ENCODE measurements around the gene KLHL21.

Gene KLHL21

DNA sequence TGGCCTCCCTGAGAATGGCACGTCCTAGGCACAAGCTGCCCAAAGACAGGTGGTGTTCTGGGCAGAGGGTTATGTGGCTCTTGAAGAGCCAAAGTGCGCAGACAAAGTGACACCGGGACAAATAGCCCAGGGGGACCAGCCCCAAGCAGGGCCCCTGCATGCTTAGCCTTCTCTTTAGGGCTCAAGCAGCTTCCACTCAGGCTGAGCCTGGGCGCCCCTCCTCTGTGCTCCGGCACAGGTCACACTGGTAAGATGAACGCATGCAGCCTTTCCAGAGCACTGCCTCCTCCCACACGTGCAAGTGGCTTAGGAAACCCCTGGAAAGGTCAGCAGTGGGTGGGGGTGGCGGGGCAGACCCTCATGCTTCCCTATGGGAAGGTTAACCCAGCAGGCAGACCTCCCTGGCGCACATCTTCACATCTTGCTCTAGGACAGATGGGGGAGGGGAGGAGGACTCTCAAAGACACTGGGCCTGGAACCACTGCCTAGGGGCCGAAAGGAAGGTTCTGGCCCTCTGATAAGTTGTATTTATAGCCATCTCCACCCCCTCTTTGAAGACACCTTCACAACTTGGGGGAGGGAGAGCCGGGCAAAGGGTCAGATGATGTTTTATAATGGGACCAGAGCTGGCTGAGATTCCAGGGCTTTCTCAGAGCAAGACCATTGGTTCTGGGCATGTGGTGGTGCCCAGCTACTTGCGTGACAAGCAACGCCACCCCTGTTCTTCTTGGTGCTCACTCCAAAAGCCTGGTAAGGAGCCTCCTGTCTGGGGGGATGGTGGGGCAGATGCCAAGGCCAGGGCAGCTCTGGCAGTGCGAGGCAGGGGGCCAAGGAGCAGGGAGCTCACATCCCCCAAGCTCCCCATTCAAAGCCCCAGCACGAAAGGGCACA is 5.5 kb downstream of the KLHL21 start:
- Histone ChIP-seq H3K9me3 (ENCODE audit: control insufficient read depth, insufficient read depth, low read depth, low read length) (no peaks in the 10 kb centered on the region), H3K4me3 (ENCODE audit: low read depth, low read length) (no peak overlapping the region), H3K4me1 (ENCODE audit: control insufficient read depth, insufficient read depth, low read length) (peaks cover 7% of the 10 kb centered on the region; the same call in 1 of the 2 replicates), H3K27ac (ENCODE audit: low read depth, low read length) (no peak overlapping the region), H3K27me3 (ENCODE audit: control insufficient read depth, insufficient read depth, low read length) (no peaks in the 10 kb centered on the region), H3K36me3 (ENCODE audit: control insufficient read depth, insufficient read depth, low read length) (peaks cover 70% of the 10 kb centered on the region), H3K9ac (ENCODE audit: low read length) (no peak overlapping the region)

DNA sequence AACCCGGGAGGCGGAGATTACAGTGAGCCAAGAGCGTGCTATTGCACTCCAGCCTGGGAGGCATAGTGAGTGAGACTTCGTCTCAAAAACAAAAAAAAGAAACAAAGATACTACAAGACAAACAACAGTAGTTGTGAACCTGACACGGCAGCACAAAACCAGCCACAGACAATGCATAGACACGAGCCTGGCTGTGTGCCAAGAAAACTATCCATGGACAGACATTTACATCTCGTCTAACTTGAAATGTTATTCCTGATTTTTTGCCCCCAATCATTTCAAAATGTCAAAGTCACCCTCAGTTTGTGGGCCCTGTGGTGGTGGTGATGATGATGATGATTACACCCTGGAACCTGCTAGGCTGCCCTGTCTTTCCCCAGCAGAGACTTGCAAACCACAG is 6.3 kb downstream of the KLHL21 start:
- Histone ChIP-seq H3K9me3 (ENCODE audit: control insufficient read depth, insufficient read depth, low read depth, low read length) (no peaks in the 10 kb centered on the region), H3K36me3 (ENCODE audit: control insufficient read depth, insufficient read depth, low read length) (peaks cover 78% of the 10 kb centered on the region), H3K9ac (ENCODE audit: low read length) (no peak overlapping the region), H3K27me3 (ENCODE audit: control insufficient read depth, insufficient read depth, low read length) (no peaks in the 10 kb centered on the region), H3K27ac (ENCODE audit: low read depth, low read length) (no peak overlapping the region), H3K4me1 (ENCODE audit: control insufficient read depth, insufficient read depth, low read length) (peaks cover 7% of the 10 kb centered on the region; the same call in 1 of the 2 replicates), H3K4me3 (ENCODE audit: low read depth, low read length) (no peak overlapping the region)

DNA sequence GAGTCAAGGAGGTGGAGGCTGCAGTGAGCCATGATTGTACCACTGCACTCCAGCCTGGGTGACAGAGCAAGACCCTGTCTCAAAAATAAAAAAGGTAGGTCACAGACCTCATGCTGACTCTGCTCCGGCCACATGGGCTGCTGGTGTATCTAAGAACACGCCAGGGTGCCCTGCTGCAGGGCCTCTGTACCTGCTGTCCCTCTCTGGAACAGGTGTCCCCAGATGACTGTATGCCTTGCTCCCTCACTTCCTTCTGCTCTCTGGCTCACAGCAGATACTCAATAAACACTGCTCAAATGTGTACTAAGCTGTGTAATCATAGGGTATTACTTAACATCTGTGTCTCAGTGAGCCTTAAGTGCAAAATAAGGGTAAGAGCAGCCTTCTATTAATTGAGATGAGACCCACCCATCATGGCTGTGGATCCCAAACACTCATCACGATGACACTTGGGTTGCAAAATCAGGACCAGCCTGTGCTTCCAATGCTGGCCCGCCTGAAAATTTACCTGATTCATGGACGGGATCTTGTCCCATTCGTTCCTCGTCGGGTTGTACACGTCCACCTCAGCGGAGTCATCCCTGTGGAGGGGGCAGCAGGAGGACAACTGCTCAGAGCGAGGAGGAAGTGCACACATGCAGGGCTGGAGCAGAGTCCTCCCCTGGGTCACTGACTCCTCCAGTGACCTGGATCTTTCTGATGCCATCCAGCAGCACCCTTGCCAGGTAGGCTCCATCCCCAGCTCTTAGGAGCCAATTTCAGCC is 7.5 kb downstream of the KLHL21 start:
- Histone ChIP-seq H3K27ac (ENCODE audit: low read depth, low read length) (no peak overlapping the region), H3K4me3 (ENCODE audit: low read depth, low read length) (no peak overlapping the region), H3K27me3 (ENCODE audit: control insufficient read depth, insufficient read depth, low read length) (no peaks in the 10 kb centered on the region), H3K9ac (ENCODE audit: low read length) (no peak overlapping the region), H3K9me3 (ENCODE audit: control insufficient read depth, insufficient read depth, low read depth, low read length) (no peaks in the 10 kb centered on the region), H3K36me3 (ENCODE audit: control insufficient read depth, insufficient read depth, low read length) (peaks cover 90% of the 10 kb centered on the region), H3K4me1 (ENCODE audit: control insufficient read depth, insufficient read depth, low read length) (no peaks in the 10 kb centered on the region)

DNA sequence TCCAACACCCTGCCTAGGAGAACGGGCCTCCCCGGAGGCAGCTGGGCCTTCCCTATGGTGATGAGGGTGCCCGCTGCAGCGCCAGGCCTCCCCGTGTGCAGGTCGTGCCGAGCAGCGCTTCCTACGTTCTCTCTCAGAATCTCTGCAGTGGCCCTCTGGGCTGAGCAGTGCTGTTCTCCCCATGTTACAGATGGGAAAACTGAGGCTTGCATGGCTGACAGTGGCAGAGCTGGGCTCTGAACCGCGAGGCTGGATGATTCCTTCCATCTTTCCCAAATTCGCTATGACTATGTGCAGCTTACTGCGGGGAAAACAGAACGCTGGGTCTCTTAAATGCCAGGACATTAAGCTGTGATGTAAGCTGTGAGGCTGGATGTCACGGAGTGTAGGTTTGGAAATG is 8.9 kb downstream of the KLHL21 start:
- H3K9me3 ChIP-seq (ENCODE audit: control insufficient read depth, insufficient read depth, low read depth, low read length): no peaks in the 10 kb centered on the region
- no peaks in the 10 kb centered on the region for H3K4me1 ChIP-seq (ENCODE audit: control insufficient read depth, insufficient read depth, low read length)
- no peak overlapping the region for H3K9ac ChIP-seq (ENCODE audit: low read length)
- no peaks in the 10 kb centered on the region for H3K27me3 ChIP-seq (ENCODE audit: control insufficient read depth, insufficient read depth, low read length)
- peaks cover 93% of the 10 kb centered on the region for H3K36me3 ChIP-seq (ENCODE audit: control insufficient read depth, insufficient read depth, low read length)
- H3K27ac ChIP-seq (ENCODE audit: low read depth, low read length): no peak overlapping the region
- no peak overlapping the region for H3K4me3 ChIP-seq (ENCODE audit: low read depth, low read length)

DNA sequence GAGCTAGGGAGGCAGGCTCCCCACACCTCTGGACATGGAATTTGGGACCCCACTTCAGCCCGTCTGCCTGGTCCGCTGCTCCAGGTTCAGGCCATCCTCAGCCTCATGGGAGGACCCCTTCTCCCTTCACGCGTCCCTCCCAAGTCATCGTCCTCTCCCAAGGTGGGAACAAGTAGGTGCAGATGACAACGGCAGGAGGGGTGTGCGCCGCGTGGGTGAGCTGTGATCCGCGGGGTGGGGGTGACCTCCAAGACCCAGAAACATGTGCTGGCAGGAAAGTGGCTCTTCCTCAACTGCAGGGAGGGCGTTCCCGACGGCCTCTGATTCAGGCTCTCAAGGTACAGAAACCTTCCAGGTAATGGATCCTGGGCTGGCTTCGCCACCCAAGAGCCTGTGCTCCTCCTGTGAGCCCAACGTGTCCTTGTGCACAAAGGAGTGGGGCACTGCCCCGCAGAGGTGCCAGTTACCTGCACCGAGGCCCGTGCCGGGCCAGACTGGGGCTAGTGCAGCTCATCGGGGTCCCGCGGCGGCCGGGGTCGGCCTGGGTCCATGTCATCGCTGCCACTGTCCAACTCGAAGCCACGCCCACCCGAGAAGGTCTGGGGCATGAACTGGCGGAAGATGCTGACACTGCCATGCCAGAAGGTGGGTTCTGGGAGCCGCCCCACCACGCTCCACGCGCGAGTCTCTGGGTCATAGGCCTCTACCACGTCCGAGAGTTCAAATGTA is 9.6 kb downstream of the KLHL21 start:
- no peaks in the 10 kb centered on the region for H3K27me3 ChIP-seq (ENCODE audit: control insufficient read depth, insufficient read depth, low read length)
- H3K9me3 ChIP-seq (ENCODE audit: control insufficient read depth, insufficient read depth, low read depth, low read length): no peaks in the 10 kb centered on the region
- no peak overlapping the region for H3K27ac ChIP-seq (ENCODE audit: low read depth, low read length)
- H3K4me3 ChIP-seq (ENCODE audit: low read depth, low read length): no peak overlapping the region
- no peaks in the 10 kb centered on the region for H3K4me1 ChIP-seq (ENCODE audit: control insufficient read depth, insufficient read depth, low read length)
- H3K9ac ChIP-seq (ENCODE audit: low read length): no peak overlapping the region
- peaks cover 99% of the 10 kb centered on the region for H3K36me3 ChIP-seq (ENCODE audit: control insufficient read depth, insufficient read depth, low read length)

DNA sequence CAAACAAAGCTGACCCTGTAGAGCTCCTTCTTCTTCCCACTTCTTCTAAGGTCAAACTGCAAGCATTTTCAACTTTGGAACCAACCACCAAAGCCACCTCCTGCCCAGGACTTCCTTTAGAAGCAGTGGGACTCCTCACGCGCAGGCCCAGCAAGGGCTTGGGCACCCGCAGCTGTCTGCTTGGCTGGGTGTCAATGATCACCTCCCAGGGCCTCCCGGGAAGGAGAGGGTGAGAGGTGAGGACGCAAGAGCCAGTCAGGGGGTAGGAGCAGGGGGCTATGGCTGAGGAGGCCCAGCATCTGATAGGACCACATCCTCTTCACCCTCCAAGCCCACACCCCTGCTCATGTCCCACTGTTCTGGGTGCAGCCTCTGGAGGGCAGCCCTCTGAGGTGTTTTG is 10.2 kb downstream of the KLHL21 start:
- Histone ChIP-seq H3K27ac (ENCODE audit: low read depth, low read length) (no peak overlapping the region), H3K9me3 (ENCODE audit: control insufficient read depth, insufficient read depth, low read depth, low read length) (no peaks in the 10 kb centered on the region), H3K9ac (ENCODE audit: low read length) (no peak overlapping the region), H3K4me1 (ENCODE audit: control insufficient read depth, insufficient read depth, low read length) (no peaks in the 10 kb centered on the region), H3K27me3 (ENCODE audit: control insufficient read depth, insufficient read depth, low read length) (no peaks in the 10 kb centered on the region), H3K36me3 (ENCODE audit: control insufficient read depth, insufficient read depth, low read length) (peaks cover 99% of the 10 kb centered on the region), H3K4me3 (ENCODE audit: low read depth, low read length) (no peak overlapping the region)

DNA sequence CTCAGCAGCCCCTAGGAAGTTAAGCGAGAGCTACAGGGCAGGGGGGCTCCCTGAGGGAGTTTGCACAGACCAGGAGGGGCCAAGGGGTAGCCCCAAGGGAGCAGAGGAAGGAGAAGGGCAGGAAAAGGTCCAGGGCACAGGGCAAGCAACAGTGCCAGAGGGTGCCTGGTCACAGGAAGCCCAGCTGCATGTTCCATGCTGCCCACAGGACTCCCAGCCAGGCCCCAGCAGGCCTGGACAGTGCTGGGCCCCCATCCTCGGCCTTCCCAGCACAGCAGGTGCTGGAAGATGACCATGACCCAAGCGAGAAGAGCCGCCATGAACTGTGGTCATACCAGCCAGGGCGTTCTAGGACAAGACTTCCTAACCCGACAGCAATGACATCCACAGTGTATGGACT is 11.0 kb downstream of the KLHL21 start:
- no peaks in the 10 kb centered on the region for H3K9me3 ChIP-seq (ENCODE audit: control insufficient read depth, insufficient read depth, low read depth, low read length)
- H3K27ac ChIP-seq (ENCODE audit: low read depth, low read length): no peak overlapping the region
- H3K27me3 ChIP-seq (ENCODE audit: control insufficient read depth, insufficient read depth, low read length): no peaks in the 10 kb centered on the region
- no peak overlapping the region for H3K4me3 ChIP-seq (ENCODE audit: low read depth, low read length)
- no peak overlapping the region for H3K9ac ChIP-seq (ENCODE audit: low read length)
- H3K36me3 ChIP-seq (ENCODE audit: control insufficient read depth, insufficient read depth, low read length): peaks cover 94% of the 10 kb centered on the region
- H3K4me1 ChIP-seq (ENCODE audit: control insufficient read depth, insufficient read depth, low read length): no peaks in the 10 kb centered on the region

DNA sequence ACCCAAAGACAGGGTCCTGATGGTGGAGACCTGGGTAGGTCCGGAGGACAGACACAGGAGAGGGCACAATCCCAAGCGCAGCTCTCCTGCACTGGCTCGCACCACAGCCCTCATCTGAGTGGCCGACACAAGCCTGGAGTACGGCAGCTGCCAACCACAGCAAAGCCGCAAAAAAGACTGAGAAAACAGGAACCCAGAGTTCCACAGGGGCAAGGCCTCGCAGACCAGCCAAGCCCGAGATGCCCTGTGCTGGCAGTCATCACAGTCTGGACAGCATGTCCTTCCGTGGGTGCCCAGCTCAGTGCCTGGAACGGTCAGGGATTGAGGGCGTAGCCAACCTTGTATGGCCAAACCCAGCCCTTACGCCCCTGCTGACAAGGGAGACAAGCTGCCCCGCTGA is 11.4 kb downstream of the KLHL21 start:
- Histone ChIP-seq H3K9ac (ENCODE audit: low read length) (no peak overlapping the region), H3K36me3 (ENCODE audit: control insufficient read depth, insufficient read depth, low read length) (peaks cover 90% of the 10 kb centered on the region), H3K4me1 (ENCODE audit: control insufficient read depth, insufficient read depth, low read length) (no peaks in the 10 kb centered on the region), H3K9me3 (ENCODE audit: control insufficient read depth, insufficient read depth, low read depth, low read length) (no peaks in the 10 kb centered on the region), H3K27ac (ENCODE audit: low read depth, low read length) (no peak overlapping the region), H3K4me3 (ENCODE audit: low read depth, low read length) (no peak overlapping the region), H3K27me3 (ENCODE audit: control insufficient read depth, insufficient read depth, low read length) (no peaks in the 10 kb centered on the region)

DNA sequence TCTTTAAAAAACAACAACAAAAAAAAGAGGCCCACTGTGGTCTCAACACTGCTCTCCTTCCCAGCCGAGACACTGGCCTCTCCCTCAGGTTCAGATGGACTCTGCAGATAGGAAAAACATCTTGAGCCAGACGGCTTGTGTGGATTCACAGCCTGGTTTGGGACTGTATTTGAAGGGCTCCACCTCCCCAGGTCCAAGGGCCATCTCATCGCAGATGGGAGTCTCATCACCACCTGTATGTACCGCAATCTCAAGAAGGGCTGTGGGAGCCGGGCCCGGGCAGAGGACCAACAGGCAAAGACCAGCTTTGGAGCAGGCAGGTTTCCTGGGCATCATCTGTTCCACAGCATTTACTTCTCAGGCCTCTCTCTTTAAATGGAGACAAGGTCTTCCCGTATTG is 12.6 kb downstream of the KLHL21 start:
- H3K9ac ChIP-seq (ENCODE audit: low read length): no peak overlapping the region
- H3K27me3 ChIP-seq (ENCODE audit: control insufficient read depth, insufficient read depth, low read length): no peaks in the 10 kb centered on the region
- H3K36me3 ChIP-seq (ENCODE audit: control insufficient read depth, insufficient read depth, low read length): peaks cover 78% of the 10 kb centered on the region
- no peaks in the 10 kb centered on the region for H3K4me1 ChIP-seq (ENCODE audit: control insufficient read depth, insufficient read depth, low read length)
- H3K27ac ChIP-seq (ENCODE audit: low read depth, low read length): no peak overlapping the region
- H3K9me3 ChIP-seq (ENCODE audit: control insufficient read depth, insufficient read depth, low read depth, low read length): no peaks in the 10 kb centered on the region
- H3K4me3 ChIP-seq (ENCODE audit: low read depth, low read length): no peak overlapping the region

DNA sequence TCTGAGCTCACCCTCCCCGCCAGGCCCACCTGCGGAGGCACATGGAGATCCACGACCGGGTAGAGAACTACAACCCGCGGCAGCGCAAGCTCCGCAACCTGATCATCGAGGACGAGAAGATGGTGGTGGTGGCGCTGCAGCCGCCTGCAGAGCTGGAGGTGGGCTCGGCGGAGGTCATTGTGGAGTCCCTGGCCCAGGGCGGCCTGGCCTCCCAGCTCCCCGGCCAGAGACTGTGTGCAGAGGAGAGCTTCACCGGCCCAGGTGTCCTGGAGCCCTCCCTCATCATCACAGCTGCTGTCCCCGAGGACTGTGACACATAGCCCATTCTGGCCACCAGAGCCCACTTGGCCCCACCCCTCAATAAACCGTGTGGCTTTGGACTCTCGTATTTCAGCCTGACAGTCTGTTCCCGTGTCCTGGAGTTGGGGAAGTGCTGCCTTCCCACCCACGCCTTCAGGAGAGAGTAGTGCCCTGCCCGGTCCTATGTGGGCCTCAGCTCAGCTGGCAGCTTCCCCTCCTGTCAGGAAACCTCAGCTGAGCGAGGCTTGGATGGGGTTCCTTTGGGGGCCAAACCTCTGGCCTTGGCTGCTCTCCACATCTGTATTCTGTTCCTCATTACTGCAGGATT is 13.7 kb downstream of the KLHL21 start:
- no peaks in the 10 kb centered on the region for H3K9me3 ChIP-seq (ENCODE audit: control insufficient read depth, insufficient read depth, low read depth, low read length)
- no peak overlapping the region for H3K4me3 ChIP-seq (ENCODE audit: low read depth, low read length)
- no peaks in the 10 kb centered on the region for H3K27me3 ChIP-seq (ENCODE audit: control insufficient read depth, insufficient read depth, low read length)
- peaks cover 69% of the 10 kb centered on the region for H3K36me3 ChIP-seq (ENCODE audit: control insufficient read depth, insufficient read depth, low read length)
- no peaks in the 10 kb centered on the region for H3K4me1 ChIP-seq (ENCODE audit: control insufficient read depth, insufficient read depth, low read length)
- H3K27ac ChIP-seq (ENCODE audit: low read depth, low read length): no peak overlapping the region
- H3K9ac ChIP-seq (ENCODE audit: low read length): no peak overlapping the region
